ENCODE data around the gene SLC50A1.

SLC50A1 gene

DNA sequence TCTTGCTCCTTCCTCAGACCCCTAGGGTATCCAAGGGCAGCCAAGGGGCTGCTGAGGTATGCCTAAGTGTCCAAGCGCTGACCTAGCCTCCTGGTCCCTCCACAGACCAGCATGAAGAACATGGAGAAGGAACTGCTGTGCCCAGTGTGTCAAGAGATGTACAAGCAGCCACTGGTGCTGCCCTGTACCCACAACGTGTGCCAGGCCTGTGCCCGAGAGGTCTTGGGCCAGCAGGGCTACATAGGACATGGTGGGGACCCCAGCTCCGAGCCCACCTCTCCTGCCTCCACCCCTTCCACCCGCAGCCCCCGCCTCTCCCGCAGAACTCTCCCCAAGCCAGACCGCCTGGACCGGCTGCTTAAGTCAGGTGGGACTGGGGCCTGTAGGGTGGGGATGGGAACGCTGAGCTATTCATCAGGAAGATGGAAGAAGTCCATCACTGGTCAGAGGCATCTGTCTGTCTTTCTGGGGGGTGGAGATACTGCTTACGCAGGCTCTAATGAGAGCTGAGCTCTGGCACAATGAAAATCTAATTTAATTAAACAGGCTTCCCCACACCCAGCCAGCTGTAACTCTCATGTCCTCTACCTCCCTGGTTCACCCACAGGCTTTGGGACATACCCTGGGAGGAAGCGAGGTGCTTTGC, 39.8 kb downstream of the SLC50A1 start:
- H3K4me3 ChIP-seq (ENCODE audit: control insufficient read depth, low read depth, low read length): no peak overlapping the region
- no peak for DNase-seq (ENCODE audit: low read depth)
- TF ChIP-seq, protein P1, sequence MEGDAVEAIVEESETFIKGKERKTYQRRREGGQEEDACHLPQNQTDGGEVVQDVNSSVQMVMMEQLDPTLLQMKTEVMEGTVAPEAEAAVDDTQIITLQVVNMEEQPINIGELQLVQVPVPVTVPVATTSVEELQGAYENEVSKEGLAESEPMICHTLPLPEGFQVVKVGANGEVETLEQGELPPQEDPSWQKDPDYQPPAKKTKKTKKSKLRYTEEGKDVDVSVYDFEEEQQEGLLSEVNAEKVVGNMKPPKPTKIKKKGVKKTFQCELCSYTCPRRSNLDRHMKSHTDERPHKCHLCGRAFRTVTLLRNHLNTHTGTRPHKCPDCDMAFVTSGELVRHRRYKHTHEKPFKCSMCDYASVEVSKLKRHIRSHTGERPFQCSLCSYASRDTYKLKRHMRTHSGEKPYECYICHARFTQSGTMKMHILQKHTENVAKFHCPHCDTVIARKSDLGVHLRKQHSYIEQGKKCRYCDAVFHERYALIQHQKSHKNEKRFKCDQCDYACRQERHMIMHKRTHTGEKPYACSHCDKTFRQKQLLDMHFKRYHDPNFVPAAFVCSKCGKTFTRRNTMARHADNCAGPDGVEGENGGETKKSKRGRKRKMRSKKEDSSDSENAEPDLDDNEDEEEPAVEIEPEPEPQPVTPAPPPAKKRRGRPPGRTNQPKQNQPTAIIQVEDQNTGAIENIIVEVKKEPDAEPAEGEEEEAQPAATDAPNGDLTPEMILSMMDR (conservative IDR thresholded peaks at IDR 0.05; ENCODE audit: control insufficient read depth, insufficient read depth, low read depth, low read length): no peak

DNA sequence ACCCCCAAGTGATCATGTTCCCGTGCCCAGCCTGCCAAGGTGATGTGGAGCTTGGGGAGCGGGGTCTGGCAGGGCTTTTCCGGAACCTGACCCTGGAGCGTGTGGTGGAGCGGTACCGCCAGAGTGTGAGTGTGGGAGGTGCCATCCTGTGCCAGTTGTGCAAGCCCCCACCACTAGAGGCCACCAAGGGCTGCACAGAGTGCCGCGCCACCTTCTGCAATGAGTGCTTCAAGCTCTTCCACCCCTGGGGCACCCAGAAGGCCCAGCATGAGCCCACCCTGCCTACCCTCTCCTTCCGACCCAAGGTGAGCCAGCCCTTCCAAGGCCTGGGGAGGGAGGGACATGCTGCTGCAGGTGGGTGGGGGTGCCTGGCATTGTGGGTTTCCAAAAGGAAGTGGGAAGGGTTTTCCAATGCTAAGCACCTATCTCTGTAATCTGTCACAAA, 40.3 kb downstream of the SLC50A1 start:
- DNase-seq (ENCODE audit: low read depth): no peak
- TF ChIP-seq, protein P1 (conservative IDR thresholded peaks at IDR 0.05; ENCODE audit: control insufficient read depth, insufficient read depth, low read depth, low read length): no peak
- H3K4me3 ChIP-seq (ENCODE audit: control insufficient read depth, low read depth, low read length): no peak overlapping the region

DNA sequence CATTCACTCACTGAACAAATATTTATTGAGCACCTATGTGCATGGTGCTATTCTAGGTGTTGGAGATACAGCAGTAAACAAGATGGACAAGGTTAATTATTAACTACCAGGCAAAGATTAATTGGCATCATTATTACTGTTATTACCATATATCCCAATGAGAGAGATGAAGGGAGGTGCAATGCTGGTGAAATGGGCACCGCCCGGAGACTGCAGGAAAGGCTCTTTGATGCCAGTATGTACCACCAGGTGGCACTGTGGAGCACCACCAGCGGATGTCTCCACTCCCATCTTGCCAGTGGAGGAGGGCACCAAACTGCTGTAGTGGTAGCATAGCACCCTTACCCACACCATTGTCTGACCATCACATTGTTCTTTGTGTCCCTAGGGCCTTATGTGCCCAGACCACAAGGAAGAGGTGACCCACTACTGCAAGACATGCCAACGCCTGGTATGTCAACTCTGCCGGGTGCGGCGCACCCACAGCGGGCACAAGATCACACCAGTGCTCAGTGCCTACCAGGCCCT, 41.0 kb downstream of the SLC50A1 start:
- peak; percentile 68 for DNase-seq (ENCODE audit: low read depth)
- TF ChIP-seq, protein P1 (conservative IDR thresholded peaks at IDR 0.05; ENCODE audit: control insufficient read depth, insufficient read depth, low read depth, low read length): peak; percentile 93
- no peak overlapping the region for H3K4me3 ChIP-seq (ENCODE audit: control insufficient read depth, low read depth, low read length)

- TF ChIP-seq, protein P1 (conservative IDR thresholded peaks at IDR 0.05; ENCODE audit: control insufficient read depth, insufficient read depth, low read depth, low read length): no peak
- no peak overlapping the region for H3K4me3 ChIP-seq (ENCODE audit: control insufficient read depth, low read depth, low read length)
- no peak for DNase-seq (ENCODE audit: low read depth)
These were observed 41.7 kb downstream of the SLC50A1 start for GRCh38 chr1:155177192-155177917.

DNA sequence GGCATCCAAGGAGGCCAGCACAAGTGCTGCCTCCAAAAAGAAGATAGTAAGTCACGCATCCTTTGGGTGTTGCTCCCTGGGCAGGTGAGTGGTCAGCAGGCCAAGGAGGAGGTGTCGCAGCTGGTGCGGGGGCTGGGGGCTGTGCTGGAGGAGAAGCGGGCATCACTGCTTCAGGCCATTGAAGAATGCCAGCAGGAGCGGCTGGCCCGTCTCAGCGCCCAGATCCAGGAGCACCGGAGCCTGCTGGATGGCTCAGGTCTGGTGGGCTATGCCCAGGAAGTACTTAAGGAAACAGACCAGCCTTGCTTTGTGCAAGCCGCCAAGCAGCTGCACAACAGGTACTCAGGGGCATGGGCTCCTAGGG, 42.2 kb downstream of the SLC50A1 start:
- DNase-seq (ENCODE audit: low read depth): no peak

DNA sequence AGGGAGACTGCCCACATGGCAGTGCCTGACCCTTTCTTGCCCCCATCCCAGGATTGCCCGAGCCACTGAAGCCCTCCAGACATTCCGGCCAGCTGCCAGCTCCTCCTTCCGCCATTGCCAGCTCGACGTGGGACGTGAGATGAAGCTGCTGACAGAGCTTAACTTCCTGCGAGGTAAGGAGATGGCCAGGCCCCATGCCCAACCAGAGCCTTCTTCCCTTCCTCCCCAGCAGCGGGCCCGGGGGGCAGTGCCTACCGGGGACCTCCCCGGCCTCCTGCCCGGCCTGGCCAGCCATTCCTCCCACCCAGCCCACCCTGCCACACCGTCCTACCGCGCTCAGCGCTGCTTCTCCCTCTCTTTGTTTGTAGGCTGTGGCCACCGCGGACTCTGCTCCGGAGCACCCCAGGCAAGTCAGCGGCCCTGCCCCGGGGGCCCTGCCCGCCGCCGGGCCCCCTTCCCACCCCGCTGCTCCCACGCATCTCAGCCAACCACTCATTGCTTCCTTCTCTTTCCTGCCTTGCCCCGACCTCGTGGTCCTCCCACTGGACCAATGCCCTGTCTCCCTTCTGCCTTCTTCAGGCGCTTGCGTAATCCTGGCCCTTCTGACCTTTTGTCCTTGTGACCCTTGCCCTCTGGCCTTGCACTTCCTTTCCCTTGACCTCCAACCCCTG, 42.9 kb downstream of the SLC50A1 start:
- no peak for DNase-seq (ENCODE audit: low read depth)
- no peak overlapping the region for H3K4me3 ChIP-seq (ENCODE audit: control insufficient read depth, low read depth, low read length)
- TF ChIP-seq, protein P1 (conservative IDR thresholded peaks at IDR 0.05; ENCODE audit: control insufficient read depth, insufficient read depth, low read depth, low read length): no peak

More for the DNA sequence above, 42.2 kb downstream of the SLC50A1 start:
- TF ChIP-seq, protein P1 (conservative IDR thresholded peaks at IDR 0.05; ENCODE audit: control insufficient read depth, insufficient read depth, low read depth, low read length): no peak
- H3K4me3 ChIP-seq (ENCODE audit: control insufficient read depth, low read depth, low read length): no peak overlapping the region
